Measurements from ENCODE around the gene DNAH17.

DNAH17 gene

DNA sequence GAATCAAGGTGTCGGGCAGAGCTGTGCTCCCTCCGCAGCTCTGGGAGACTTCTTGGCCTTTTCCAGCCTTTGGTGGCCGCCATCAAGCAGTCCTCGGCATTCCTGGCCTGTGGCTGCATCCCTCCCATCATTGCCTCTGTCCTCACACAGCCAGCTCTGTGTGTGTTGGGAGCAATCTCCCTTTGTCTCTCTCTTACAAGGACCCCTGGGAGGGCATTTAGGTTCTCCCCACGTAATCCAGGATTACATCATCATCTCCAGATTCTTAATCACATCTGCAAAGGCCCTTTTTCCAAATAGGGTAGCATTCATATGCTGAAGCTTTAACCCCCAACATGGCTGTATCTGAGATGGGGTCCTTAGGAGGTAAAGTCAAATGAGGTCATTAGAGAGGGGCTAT is 4.1 kb upstream of the DNAH17 start:
- Histone ChIP-seq H3K9ac (ENCODE audit: low read length) (no peak overlapping the region), H3K27ac (ENCODE audit: low read length) (no peak overlapping the region)
- TF ChIP-seq EZH2 (optimal IDR thresholded peaks at IDR 0.05; ENCODE audit: low read depth, low read length), result no peak
- TF ChIP-seq, protein P1, sequence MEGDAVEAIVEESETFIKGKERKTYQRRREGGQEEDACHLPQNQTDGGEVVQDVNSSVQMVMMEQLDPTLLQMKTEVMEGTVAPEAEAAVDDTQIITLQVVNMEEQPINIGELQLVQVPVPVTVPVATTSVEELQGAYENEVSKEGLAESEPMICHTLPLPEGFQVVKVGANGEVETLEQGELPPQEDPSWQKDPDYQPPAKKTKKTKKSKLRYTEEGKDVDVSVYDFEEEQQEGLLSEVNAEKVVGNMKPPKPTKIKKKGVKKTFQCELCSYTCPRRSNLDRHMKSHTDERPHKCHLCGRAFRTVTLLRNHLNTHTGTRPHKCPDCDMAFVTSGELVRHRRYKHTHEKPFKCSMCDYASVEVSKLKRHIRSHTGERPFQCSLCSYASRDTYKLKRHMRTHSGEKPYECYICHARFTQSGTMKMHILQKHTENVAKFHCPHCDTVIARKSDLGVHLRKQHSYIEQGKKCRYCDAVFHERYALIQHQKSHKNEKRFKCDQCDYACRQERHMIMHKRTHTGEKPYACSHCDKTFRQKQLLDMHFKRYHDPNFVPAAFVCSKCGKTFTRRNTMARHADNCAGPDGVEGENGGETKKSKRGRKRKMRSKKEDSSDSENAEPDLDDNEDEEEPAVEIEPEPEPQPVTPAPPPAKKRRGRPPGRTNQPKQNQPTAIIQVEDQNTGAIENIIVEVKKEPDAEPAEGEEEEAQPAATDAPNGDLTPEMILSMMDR (IDR thresholded peaks at IDR 0.05; ENCODE audit: low read length), result no peak
- TF ChIP-seq EZH2phosphoT487 (IDR thresholded peaks at IDR 0.05; ENCODE audit: low read length), result no peak

DNA sequence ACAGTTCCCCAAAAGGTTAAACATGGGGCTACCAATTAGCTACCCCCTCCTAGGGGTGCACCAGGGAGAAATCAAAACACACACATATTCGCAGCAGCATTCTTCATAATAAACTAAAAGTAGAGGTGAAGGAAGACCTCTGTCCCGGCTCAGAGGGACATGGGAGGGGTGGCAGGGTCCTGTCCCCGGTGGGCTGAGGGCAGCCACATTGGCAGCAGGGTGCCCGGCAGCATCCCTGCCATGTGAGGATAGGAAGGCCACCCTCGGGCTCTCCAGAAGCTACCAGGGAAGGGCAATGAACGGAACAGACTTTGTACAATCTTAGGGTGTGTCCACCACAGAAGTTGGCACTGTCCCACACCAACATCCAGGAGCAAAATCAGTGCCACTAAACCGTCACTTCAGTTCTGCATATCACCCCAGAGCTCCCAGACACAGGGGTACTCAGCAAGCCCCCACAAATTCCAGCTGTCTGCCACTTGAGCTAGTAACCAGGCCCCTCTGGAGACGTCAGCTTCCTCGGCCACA is 3.1 kb upstream of the DNAH17 start:
- H3K27ac ChIP-seq (ENCODE audit: low read length), result no peak overlapping the region
- H4K20me1 ChIP-seq (ENCODE audit: insufficient read depth, low read length), result no peaks in the 10 kb centered on the region
- no peak overlapping the region for H3K9ac ChIP-seq (ENCODE audit: low read length)
- H3K27me3 ChIP-seq (replicated peaks; ENCODE audit: insufficient read depth, low read length), result peaks cover 82% of the 10 kb centered on the region
- no peaks in the 10 kb centered on the region for H3K36me3 ChIP-seq (replicated peaks; ENCODE audit: insufficient read depth, low read length)
- H3F3A ChIP-seq (ENCODE audit: insufficient read depth, low read length), result no peaks in the 10 kb centered on the region
- H2AFZ ChIP-seq (ENCODE audit: low read length), result no peak overlapping the region
- H3K9me2 ChIP-seq (replicated peaks; ENCODE audit: insufficient read depth, low read length), result no peaks in the 10 kb centered on the region
- no peaks in the 10 kb centered on the region for H3K79me2 ChIP-seq (ENCODE audit: low read length)
- no peak overlapping the region for H3K4me2 ChIP-seq (ENCODE audit: low read depth, low read length)
- TF ChIP-seq, protein P1 (IDR thresholded peaks at IDR 0.05; ENCODE audit: low read length), result no peak
- no peak for DNase-seq
- H3K4me3 ChIP-seq (ENCODE audit: low read length), result no peak overlapping the region
- no peaks in the 10 kb centered on the region for H3K4me1 ChIP-seq (ENCODE audit: low read length)
- H3K9me3 ChIP-seq (replicated peaks; ENCODE audit: insufficient read depth, low read length), result no peaks in the 10 kb centered on the region

More for the DNA sequence above, 4.1 kb upstream of the DNAH17 start:
- Histone ChIP-seq H3K36me3 (replicated peaks; ENCODE audit: insufficient read depth, low read length) (no peaks in the 10 kb centered on the region), H3K4me3 (ENCODE audit: low read length) (no peak overlapping the region), H4K20me1 (ENCODE audit: insufficient read depth, low read length) (no peaks in the 10 kb centered on the region), H3K9me2 (replicated peaks; ENCODE audit: insufficient read depth, low read length) (no peaks in the 10 kb centered on the region), H3K79me2 (ENCODE audit: low read length) (no peaks in the 10 kb centered on the region), H3F3A (ENCODE audit: insufficient read depth, low read length) (no peaks in the 10 kb centered on the region), H3K4me2 (ENCODE audit: low read depth, low read length) (no peak overlapping the region), H3K27me3 (replicated peaks; ENCODE audit: insufficient read depth, low read length) (peaks cover 82% of the 10 kb centered on the region), H3K9me3 (replicated peaks; ENCODE audit: insufficient read depth, low read length) (no peaks in the 10 kb centered on the region), H2AFZ (ENCODE audit: low read length) (no peak overlapping the region), H3K4me1 (ENCODE audit: low read length) (no peaks in the 10 kb centered on the region)
- DNase-seq, result no peak

DNA sequence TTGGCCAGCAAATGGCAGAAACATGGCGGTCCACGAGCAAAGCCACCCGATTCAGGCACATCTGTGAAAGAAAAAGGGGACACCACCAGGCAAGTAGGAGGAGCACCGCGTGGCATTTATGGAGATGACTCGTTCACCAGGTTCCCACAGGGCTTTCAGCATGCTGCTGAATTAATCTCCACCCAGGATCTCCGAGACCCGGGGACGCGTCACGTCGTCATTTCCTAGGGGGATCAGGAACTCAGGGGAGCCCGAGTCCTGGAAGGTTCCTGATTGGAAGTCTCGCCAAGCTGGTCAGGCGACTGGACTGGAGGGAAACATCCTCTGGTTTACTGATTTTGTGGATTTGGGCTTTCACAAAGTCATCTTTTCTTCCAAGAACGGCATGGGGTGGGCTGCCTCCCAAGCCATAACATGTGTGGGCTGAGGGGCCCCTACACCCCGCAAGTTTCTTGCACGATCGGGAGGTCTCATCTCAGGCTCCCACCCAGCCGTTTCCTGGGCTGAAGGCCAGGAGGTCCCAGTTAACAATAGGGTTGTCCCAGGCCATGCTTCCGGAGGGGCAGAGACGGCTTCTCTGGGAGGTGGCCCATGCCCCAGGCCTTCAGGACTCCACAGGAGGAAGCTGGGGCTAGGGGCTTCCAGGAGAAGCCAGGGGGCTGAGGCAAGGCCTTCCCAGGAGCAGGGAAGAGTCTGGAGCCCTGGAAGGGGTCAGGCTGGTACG is 645 bp downstream of the DNAH17 start:
- Histone ChIP-seq H3K9me3 (replicated peaks; ENCODE audit: insufficient read depth, low read length) (no peaks in the 10 kb centered on the region), H3K36me3 (replicated peaks; ENCODE audit: insufficient read depth, low read length) (no peaks in the 10 kb centered on the region), H3K9ac (ENCODE audit: low read length) (no peak overlapping the region), H3K4me2 (ENCODE audit: low read depth, low read length) (no peak overlapping the region), H3K79me2 (ENCODE audit: low read length) (no peaks in the 10 kb centered on the region), H3K4me3 (ENCODE audit: low read length) (no peak overlapping the region), H3F3A (ENCODE audit: insufficient read depth, low read length) (no peaks in the 10 kb centered on the region), H2AFZ (ENCODE audit: low read length) (no peak overlapping the region), H3K27ac (ENCODE audit: low read length) (no peak overlapping the region), H4K20me1 (ENCODE audit: insufficient read depth, low read length) (no peaks in the 10 kb centered on the region), H3K4me1 (ENCODE audit: low read length) (no peaks in the 10 kb centered on the region), H3K9me2 (replicated peaks; ENCODE audit: insufficient read depth, low read length) (no peaks in the 10 kb centered on the region), H3K27me3 (replicated peaks; ENCODE audit: insufficient read depth, low read length) (peaks cover 99% of the 10 kb centered on the region)
- DNase-seq, result no peak
- TF ChIP-seq EZH2phosphoT487 (IDR thresholded peaks at IDR 0.05; ENCODE audit: low read length) (no peak), EZH2 (optimal IDR thresholded peaks at IDR 0.05; ENCODE audit: low read depth, low read length) (no peak)
- TF ChIP-seq, protein P1 (IDR thresholded peaks at IDR 0.05; ENCODE audit: low read length), result no peak

All from MM.1S (cell line).